Stomach smooth muscle (tissue), 2 donors: ENCODE data around the gene ASTN2.
"Not testable (repeated sequence)": the region's sequence is repeated elsewhere in the genome, so short reads cannot be mapped to it uniquely, and the experiment has no call there.

ENCODE experiments used
- H3K27ac ChIP-seq: one replicate; pipeline ENCODE4 v1.7.0; 2013; ENCODE audit warnings: mild to moderate bottlenecking, low read length, inconsistent platforms
- H3K27me3 ChIP-seq, 2 donors: one replicate each; pipeline ENCODE4 v1.7.0; 2013; ENCODE audit warnings: low read length in 2 of 2; ENCODE audit not compliant: insufficient read depth in 2 of 2, control insufficient read depth in 1 of 2
- H3K36me3 ChIP-seq, 2 donors: one replicate each; pipeline ENCODE4 v1.7.0; 2013; ENCODE audit warnings: low read length in 2 of 2; ENCODE audit not compliant: control insufficient read depth in 2 of 2, insufficient read depth in 2 of 2
- H3K4me1 ChIP-seq: one replicate; pipeline ENCODE4 v1.7.0; 2013; ENCODE audit warnings: low read length; ENCODE audit not compliant: control insufficient read depth, insufficient read depth
- H3K4me3 ChIP-seq, 2 donors: one replicate each; pipeline ENCODE4 v1.7.0; 2013; ENCODE audit warnings: low read length in 2 of 2
- H3K9ac ChIP-seq, 2 donors: one replicate each; pipeline ENCODE4 v1.7.0; 2013; ENCODE audit warnings: low read length in 2 of 2, mild to moderate bottlenecking in 1 of 2
- H3K9me3 ChIP-seq, 2 donors: one replicate each; pipeline ENCODE4 v1.7.0; 2013; ENCODE audit warnings: low read length in 2 of 2; ENCODE audit not compliant: control insufficient read depth in 2 of 2
- donor health status: healthy.
- donor health status: Pancreatic carcinoma.

ASTN2 gene

DNA sequence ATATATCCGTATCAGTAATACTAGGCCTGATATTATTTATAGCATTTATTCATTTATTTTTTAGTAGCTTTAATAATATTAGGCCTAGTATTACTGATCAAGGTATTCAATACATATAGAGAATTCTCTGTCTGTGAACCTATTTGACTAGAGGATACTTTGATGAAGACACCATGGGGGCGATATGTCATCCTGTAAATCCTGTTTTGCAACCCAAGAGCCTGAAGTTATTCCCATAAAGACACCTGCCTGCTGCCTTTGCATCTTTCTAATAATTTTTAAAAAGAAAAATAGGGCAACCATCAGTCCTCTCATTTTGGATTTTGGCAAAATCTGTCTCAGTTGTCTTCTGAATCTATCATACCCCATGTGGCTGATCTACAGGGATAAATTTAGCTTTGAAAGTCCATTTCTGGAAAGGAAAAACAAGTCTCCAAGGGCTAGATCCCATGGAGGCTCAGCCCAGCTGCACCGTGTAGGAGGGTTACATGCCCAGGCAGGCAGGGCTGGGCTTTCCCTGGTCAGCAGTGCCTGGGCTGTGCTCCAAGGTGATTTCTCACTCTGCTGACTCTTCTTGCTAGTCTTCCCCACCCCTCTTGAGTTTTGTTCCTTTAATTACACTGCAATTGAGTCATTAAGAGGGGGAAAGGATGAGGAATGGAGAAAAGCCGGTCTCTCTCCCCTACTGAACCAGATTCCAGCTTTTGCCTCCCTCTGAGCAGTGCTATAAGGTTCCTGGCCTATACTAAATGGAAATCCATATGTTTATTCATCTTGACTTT is 558.8 kb downstream of the ASTN2 start:
- H3K4me1 ChIP-seq = no peaks in the 10 kb centered on the region
- H3K36me3 ChIP-seq = no peaks in the 10 kb centered on the region
- no peak overlapping the region for H3K27ac ChIP-seq

DNA sequence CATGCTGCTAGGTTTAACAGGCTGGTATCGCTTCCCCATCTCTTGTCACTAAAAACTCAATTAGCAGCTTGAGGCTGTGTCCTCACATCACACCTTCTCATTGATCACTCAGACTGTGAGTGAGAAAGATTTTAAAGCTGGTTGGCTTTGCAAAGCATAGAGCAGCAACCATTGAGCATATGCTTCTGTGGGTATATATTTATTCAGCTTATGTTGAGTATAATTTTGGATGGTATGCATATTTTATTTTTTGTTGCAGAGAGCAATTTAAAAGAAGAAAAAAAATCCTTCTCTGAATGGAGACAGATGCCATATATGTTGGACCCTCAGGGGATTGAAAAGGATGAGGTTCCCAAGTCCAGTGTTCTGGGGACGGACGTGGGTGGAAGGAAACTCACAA is 565.1 kb downstream of the ASTN2 start:
- no peaks in the 10 kb centered on the region for H3K36me3 ChIP-seq
- no peaks in the 10 kb centered on the region for H3K27me3 ChIP-seq
- no peaks in the 10 kb centered on the region for H3K9me3 ChIP-seq
- no peak overlapping the region for H3K4me3 ChIP-seq
- H3K27ac ChIP-seq = no peak overlapping the region
- H3K9ac ChIP-seq = no peak overlapping the region
- H3K4me1 ChIP-seq = no peaks in the 10 kb centered on the region

More for the DNA sequence above, 558.8 kb downstream of the ASTN2 start:
- Histone ChIP-seq H3K9me3 (no peaks in the 10 kb centered on the region), H3K27me3 (no peaks in the 10 kb centered on the region), H3K9ac (no peak overlapping the region), H3K4me3 (no peak overlapping the region)

DNA sequence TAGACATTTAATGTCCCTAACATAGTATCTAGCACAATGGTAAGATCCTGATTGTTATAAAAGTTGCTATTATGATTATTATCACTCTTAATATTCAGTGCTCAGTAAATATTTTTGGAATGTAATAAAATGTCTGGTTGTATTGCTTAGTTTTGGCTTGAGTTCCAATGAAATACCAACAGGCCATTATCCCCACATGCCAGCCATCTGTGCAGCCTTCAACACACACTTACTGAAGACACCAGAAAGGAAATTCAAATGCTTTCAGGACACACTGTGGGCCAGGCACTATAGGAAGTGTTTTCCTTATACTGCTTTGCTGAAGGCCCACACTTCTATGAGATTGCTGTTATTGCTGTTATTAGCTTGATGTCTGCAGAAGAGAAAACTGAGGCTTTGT is 570.2 kb downstream of the ASTN2 start:
- no peaks in the 10 kb centered on the region for H3K27me3 ChIP-seq
- no peaks in the 10 kb centered on the region for H3K4me1 ChIP-seq
- H3K27ac ChIP-seq = no peak overlapping the region

DNA sequence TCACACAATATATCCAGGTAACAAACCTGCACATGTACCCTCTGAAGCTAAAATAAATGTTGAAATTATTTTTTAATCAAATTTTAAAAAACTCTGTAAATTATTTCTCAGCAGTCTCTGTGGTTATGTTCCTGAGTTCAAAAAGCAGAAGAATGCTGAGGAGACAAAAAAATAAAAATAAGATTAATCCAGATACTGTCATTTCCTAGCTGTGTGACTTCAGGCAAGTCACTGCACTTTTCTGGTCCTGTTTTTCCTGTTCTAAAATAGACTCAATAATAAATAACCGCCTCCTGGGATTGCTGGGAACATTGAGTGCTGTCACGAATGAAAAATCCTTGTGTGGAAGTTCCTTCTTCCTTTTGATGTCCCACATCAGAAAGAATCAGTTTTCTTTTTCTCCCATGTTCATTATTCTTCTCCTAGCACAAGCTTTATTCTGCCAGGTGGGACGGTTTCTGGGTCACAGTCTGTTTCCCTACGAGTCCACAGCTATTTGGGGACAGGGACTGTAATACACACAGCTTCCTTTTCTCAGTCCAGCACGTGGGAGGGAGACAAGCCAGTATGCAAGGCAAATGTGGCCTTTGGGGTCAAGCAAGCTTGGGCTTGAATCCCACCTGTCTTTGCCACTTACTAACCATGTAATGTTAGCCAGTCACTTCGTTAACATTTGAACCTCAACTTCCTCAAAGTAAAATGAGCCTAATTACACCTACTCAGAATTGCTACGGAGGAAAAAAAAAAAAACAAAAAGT is 570.8 kb downstream of the ASTN2 start:
- Histone ChIP-seq H3K9ac (no peak overlapping the region), H3K9me3 (no peaks in the 10 kb centered on the region), H3K36me3 (no peaks in the 10 kb centered on the region), H3K4me3 (no peak overlapping the region), H3K27me3 (no peaks in the 10 kb centered on the region), H3K27ac (no peak overlapping the region), H3K4me1 (no peaks in the 10 kb centered on the region)

More for the DNA sequence above, 570.2 kb downstream of the ASTN2 start:
- no peaks in the 10 kb centered on the region for H3K36me3 ChIP-seq
- no peak overlapping the region for H3K9ac ChIP-seq
- H3K9me3 ChIP-seq = no peaks in the 10 kb centered on the region
- H3K4me3 ChIP-seq = no peak overlapping the region

DNA sequence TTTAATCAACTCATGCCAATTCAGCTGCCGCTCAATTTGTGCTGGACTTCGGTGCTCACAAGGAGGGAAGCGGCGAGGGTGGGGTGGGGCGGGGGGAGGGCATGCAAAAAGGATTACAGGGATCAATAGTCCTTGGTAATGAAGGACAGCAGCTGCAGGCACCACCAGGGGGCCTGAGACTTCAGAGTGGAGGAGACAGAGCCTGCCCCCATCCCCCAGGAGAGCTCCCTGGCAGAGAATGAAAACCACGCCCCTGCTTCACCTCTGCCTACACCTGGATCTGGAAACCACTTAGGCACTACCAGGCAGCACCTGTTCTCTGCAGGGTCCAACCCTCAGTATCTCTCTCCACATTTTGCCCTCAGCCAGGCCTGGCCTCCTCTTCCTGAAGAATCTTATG is 572.2 kb downstream of the ASTN2 start:
- Histone ChIP-seq H3K9me3 (no peaks in the 10 kb centered on the region), H3K27me3 (no peaks in the 10 kb centered on the region), H3K4me1 (no peaks in the 10 kb centered on the region), H3K36me3 (no peaks in the 10 kb centered on the region), H3K27ac (no peak overlapping the region), H3K9ac (no peak overlapping the region), H3K4me3 (no peak overlapping the region)

DNA sequence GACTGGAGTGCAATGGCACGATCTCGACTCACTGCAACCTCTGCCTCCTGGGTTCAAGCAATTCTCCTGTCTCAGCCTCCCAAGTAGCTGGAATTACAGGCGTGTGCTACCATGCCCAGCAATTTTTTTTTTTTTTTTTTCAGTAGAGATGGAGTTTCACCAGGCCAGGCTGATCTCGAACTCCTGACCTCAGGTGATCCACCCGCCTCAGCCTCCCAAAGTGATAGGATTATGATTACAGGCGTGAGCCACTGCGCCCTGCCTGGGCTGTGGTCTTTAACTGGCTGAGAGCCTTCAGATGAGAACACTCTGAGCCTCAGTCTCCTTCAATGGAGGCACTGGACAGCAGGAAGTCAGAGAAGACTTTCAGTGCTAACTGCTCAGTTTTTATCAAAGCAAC is 576.4 kb downstream of the ASTN2 start:
- H3K27me3 ChIP-seq, H3K9ac ChIP-seq, H3K36me3 ChIP-seq, H3K27ac ChIP-seq, H3K9me3 ChIP-seq, H3K4me3 ChIP-seq, H3K4me1 ChIP-seq: not testable (repeated sequence)

DNA sequence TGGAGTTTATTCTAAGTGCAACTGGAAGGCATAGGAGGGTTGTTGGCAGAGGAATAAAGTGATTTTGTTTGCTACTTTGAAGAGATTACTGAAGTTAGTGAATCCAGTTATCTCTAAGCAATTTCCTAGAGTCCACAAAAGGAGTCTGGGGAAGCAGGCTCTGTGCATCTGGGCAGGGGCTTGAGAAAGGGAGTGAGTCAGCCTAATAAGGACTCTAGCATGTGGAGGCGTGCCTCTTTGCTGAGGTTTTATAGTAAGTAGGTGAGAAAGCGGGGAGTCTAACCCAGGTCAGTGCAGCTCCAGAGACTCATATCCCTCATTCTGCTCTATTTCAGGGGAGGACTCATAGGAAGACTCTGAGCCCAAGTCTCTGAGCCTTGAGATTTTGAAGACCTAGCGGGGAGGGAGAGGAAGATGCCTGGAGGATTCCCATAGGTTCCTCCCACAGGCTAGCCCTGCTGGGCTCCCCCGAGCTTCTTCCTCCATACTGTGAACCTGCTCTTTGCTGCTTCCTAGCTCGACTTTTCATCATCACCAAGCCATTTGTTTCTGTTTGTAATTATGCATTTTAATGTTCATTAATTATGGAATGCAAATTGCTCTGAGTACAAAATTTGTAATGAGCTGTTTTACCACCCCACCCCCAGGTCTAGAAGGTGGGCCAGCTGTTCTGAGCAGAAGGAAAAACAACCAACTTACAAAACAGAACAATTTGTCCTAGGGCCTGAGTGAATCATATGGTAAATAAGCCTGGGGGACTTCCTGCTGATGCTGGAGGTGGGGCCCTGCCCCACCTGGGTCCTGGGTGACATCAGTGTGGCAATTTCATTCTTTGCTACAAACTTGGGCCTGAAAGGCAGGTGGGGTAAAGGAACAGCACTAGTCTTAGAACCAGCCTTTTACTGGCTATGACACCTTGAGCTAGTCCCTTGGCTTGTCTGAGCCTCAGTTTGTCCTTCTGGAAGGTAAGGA is 577.6 kb downstream of the ASTN2 start:
- no peaks in the 10 kb centered on the region for H3K4me1 ChIP-seq
- H3K9ac ChIP-seq = no peak overlapping the region
- H3K4me3 ChIP-seq = no peak overlapping the region
- no peaks in the 10 kb centered on the region for H3K36me3 ChIP-seq
- H3K27me3 ChIP-seq = no peaks in the 10 kb centered on the region
- H3K27ac ChIP-seq = no peak overlapping the region
- H3K9me3 ChIP-seq = no peaks in the 10 kb centered on the region

DNA sequence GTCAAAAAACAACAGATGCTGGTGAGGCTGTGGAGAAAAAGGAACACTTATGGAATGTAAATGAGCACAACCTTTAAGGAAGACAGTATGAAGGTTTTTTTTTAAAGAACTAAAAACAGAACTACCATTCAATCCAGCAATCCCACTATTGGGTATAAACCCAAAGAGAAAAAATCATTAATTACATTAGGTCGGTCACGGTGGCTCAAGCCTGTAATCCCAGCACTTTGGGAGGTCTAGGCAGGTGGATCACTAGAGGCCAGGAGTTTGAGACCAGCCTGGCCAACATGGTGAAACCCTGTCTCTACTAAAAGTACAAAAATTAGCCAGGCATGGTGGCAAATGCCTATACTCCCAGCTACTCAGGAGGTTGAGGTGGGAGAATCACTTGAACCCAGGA is 584.5 kb downstream of the ASTN2 start:
- not testable (repeated sequence) for H3K36me3 ChIP-seq, H3K4me3 ChIP-seq, H3K27me3 ChIP-seq, H3K27ac ChIP-seq, H3K9me3 ChIP-seq, H3K4me1 ChIP-seq, H3K9ac ChIP-seq

DNA sequence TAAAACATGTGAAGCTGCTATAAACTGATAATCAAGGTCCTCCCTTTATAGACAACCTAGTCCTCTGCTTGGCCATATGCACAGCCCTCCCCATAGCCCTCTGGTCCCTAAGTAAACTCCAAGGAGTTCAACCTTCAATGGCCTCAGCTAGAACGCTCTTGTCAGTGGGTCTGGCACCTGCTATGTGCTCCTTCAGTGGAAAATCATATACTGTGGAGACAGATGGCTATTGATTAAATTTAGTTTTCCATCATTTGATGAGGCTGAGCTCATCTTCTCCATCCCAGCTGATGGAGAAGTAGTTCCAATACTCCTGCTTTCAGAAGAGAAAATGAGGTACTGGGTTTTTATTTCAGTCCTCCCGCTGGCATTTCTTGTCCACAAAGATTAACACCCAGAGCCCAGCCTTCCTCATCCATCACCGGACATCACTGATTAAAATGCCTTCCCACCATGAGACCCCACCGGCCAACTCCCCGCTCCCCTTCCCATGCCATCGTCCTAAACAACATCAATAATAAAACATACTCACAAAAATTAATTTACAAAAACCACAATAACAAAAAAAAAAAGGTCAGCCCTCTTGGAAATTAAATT is 593.1 kb downstream of the ASTN2 start:
- no peak overlapping the region for H3K27ac ChIP-seq

DNA sequence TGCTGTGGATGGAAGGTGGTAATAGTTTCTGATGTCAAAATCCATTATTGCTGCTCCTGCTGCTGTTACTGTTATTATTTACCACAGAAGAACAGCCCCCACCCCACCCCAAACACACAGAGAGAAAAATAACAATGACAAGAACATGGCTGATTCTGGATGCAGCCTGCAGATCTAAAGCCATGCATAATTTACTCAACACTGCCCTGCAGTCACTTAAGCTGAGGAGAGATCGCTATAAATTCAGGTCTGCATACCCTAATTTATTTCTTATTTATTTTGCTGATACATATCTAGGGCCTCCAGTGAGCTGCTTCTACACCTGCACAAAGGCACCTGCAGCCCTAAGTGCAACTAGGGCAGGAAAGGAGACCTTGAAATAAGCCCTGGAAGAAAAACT is 595.7 kb downstream of the ASTN2 start:
- Histone ChIP-seq H3K27ac (no peak overlapping the region), H3K9ac (no peak overlapping the region), H3K4me1 (no peaks in the 10 kb centered on the region), H3K36me3 (no peaks in the 10 kb centered on the region), H3K27me3 (no peaks in the 10 kb centered on the region), H3K4me3 (no peak overlapping the region), H3K9me3 (no peaks in the 10 kb centered on the region)

More for the DNA sequence above, 593.1 kb downstream of the ASTN2 start:
- no peak overlapping the region for H3K4me3 ChIP-seq
- no peaks in the 10 kb centered on the region for H3K4me1 ChIP-seq
- H3K9ac ChIP-seq = no peak overlapping the region
- no peaks in the 10 kb centered on the region for H3K36me3 ChIP-seq
- no peaks in the 10 kb centered on the region for H3K27me3 ChIP-seq
- H3K9me3 ChIP-seq = no peaks in the 10 kb centered on the region
